AG10803 (cell line): ENCODE results near the gene SPAAR.
"Not testable (repeated sequence)": the region's sequence is repeated elsewhere in the genome, so short reads cannot be mapped to it uniquely, and the experiment has no call there.

Source experiments
- DNase-seq: peaks from one replicate; pipeline ENCODE4 v3.0.0; 2010; ENCODE audit warnings: low read depth
- H3K4me3 ChIP-seq: 2 replicates; pipeline ENCODE4 v1.5.1; 2011; ENCODE audit warnings: mild to moderate bottlenecking, low read length, control low read depth
- CTCF ChIP-seq: conservative IDR thresholded peaks from 2 replicates; pipeline ENCODE4 v1.5.1; 2011; ENCODE audit warnings: mild to moderate bottlenecking, low read length, control low read depth, inconsistent platforms

SPAAR gene

GRCh38 chr9:35909687-35910612, 660 bp downstream of the SPAAR start:
- H3K4me3 ChIP-seq, result no peak overlapping the region
- no peak for DNase-seq
- TF ChIP-seq CTCF, result no peak

- no peak overlapping the region for H3K4me3 ChIP-seq
- DNase-seq, result peak; percentile 67
- peak; percentile 66 for TF ChIP-seq CTCF
Measured at GRCh38 chr9:35910613-35911359, 1.5 kb downstream of the SPAAR start.

GRCh38 chr9:35911690-35912089, 2.4 kb downstream of the SPAAR start:
- TF ChIP-seq CTCF, result no peak
- DNase-seq, result no peak
- H3K4me3 ChIP-seq, result no peak overlapping the region

GRCh38 chr9:35912791-35913400, 3.6 kb downstream of the SPAAR start:
- no peak overlapping the region for H3K4me3 ChIP-seq
- TF ChIP-seq CTCF, result no peak
- no peak for DNase-seq

- not testable (repeated sequence) for DNase-seq, H3K4me3 ChIP-seq
Measured at GRCh38 chr9:35913429-35913828, 4.1 kb downstream of the SPAAR start.

- H3K4me3 ChIP-seq, result no peak overlapping the region
- peak; percentile 31 for DNase-seq
- no peak for TF ChIP-seq CTCF
Measured at GRCh38 chr9:35914301-35914807, 5.1 kb downstream of the SPAAR start.

GRCh38 chr9:35915681-35916294, 6.5 kb downstream of the SPAAR start:
- no peak overlapping the region for H3K4me3 ChIP-seq
- no peak for TF ChIP-seq CTCF
- DNase-seq, result no peak
